Activated CD4-positive, alpha-beta T cell treated with anti-CD3 and anti-CD28 coated beads for 4 hours (primary cell): ENCODE results near the gene CCDC24.
A peak's percentile ranks its signal among the peaks of the same experiment; 100 is the strongest.

Source experiments
- DNase-seq, 2 donors: peaks; one replicate each; pipeline ENCODE4 v3.0.0-alpha.2; 2020

The CCDC24 gene

DNA sequence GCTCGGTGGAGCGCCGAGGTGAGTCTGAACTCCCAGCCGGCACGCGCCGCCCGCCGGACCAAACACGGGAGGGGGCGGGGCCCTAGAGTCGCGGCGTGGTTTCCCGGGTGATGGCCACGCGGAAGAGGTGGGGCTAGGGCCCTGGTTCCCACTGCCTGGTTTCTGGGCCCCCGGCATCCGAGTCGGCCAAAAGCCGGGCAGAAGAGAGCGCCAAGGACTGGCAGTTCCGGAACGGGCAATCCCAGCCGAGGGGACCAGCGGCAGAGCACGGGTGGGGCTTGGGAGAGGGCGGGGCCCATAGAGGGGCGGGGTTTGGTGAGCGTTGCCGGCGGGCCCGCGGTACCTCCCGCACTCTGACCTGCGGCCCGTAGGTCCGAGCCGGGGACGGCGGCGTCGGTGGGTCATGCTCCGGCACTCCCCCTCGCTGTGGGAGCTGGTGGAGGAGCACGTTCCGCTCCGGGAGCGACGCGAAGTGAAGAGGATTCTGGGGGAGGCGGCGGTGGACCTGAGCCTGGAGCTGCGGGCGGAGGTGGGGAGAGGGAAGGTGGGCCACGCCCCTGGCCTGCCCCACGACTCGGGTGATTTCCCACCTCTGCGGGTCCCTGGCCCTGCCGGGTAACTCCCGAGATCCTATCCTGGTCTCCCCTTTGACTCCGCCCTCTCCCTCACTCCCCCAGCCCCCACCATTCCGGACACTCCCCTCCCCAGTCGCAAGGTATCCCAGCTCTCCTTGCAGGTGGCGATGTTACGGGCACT, at the start of gene CCDC24:
Gene CCDC24 (plus strand): TSS at position 124 of the 756 bp plus-strand sequence. CDS start 280 bp downstream, at position 404.
- peak; percentile 67 to 70 for DNase-seq

GRCh38 chr1:43942411-43942810, 49.0 kb upstream of the CCDC24 start:
- DNase-seq, result no peak

DNA sequence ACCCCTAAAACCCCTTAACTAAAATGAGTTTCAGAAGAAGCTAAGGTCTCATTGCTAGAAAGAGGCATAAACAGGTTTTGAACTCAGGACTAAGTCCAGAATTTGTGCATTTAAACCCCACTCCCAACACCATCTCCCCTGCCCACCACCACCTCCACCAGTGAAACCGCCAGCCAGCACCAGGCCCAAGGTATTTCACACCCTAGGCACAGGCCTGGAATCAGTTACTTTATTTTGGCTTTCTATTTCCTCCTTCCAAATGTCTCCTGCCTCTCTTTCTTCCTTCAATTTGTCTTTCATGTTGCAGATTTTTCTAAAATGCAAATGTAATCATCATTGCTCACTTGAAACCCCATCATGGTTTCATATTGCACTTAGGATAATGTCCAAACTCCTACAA, 46.5 kb upstream of the CCDC24 start:
- no peak for DNase-seq

DNA sequence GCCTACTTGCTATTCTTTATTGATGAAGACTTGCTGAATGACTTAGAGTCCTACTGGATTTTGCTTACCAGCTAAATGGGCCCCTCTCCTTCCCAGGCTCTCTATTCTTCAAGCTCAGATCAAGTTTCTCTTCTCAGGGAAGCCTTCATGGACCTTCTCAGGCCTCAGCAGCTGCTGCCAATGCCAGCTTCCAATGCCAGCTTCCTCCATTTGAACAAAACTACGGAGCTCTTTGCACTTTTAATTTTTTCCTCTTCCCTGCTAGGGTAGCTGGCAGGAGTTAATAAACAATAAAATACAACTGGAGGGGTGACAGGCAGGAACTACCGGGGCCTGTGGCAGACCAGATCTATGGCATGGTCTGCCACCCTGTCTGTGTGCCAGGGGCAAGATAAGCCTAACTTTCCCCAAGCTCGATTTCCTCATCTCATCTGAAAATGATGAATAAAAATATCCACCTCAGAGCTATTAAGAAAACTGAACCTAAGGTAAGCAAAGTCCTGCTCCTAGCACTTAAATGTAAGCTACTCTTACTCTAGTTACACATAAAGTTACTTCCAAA, 45.6 kb upstream of the CCDC24 start:
- no peak for DNase-seq

DNA sequence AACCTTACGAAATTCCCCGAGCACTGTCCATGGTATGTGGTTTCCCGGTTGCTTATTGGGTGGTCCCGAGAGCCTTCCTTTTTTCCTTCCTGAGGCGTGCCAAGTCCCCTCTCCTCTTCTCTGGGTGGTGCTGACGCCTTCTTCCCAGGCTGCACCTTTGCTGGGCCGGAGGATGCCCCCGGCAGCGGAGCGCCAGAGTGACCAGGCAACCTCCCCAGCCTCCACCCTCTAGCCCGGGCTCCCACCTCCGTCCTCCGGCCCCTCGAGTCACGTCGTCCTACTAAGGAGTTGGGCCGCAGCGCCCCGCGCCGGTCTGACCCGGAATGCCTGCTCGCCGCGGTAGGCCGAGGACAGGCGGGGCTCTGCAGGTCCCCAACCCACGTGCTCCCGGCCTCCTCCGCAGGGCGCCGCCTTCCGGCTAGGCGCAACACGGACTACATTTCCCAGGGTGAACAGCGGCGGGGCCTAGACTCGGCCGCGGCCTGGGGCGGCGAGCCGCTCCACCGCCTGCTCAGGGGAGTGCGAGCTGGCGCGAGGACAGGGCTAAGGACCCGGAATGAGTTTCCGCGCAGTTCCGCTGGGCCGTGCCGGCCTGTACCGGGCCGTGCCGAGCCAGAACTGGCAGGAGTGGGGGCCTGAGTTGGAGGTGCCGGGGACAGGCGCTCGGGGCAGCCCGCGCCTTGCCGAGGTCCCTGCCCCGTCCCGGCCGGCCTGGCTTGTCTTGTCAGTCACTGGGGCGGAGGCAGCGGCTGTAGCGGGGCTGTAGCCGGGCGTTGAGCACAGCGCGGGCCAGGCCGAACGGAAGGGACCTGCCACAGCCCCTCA, 45.0 kb upstream of the CCDC24 start, which contains the start of gene IPO13:
Gene IPO13 (plus strand): TSS at position 715 of the 825 bp plus-strand sequence. CDS start 651 bp downstream, outside the sequence.
- peak; percentile 94 to 96 for DNase-seq

GRCh38 chr1:43947061-43947873, 44.1 kb upstream of the CCDC24 start:
- DNase-seq, result no peak

- no peak for DNase-seq
Observed at GRCh38 chr1:43947874-43948437, 43.4 kb upstream of the CCDC24 start.

DNA sequence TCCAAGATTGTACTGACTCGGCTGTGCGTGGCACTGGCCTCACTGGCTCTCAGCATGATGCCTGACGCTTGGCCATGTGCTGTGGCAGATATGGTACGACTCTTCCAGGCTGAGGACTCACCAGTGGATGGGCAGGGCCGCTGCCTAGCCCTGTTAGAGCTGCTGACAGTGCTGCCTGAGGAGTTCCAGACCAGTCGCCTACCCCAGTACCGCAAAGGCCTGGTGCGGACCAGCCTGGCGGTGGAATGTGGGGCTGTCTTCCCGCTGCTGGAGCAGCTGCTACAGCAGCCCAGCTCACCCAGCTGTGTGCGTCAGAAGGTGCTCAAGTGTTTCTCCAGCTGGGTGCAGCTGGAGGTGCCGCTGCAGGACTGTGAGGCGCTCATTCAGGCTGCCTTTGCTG, 41.7 kb upstream of the CCDC24 start:
- no peak for DNase-seq

DNA sequence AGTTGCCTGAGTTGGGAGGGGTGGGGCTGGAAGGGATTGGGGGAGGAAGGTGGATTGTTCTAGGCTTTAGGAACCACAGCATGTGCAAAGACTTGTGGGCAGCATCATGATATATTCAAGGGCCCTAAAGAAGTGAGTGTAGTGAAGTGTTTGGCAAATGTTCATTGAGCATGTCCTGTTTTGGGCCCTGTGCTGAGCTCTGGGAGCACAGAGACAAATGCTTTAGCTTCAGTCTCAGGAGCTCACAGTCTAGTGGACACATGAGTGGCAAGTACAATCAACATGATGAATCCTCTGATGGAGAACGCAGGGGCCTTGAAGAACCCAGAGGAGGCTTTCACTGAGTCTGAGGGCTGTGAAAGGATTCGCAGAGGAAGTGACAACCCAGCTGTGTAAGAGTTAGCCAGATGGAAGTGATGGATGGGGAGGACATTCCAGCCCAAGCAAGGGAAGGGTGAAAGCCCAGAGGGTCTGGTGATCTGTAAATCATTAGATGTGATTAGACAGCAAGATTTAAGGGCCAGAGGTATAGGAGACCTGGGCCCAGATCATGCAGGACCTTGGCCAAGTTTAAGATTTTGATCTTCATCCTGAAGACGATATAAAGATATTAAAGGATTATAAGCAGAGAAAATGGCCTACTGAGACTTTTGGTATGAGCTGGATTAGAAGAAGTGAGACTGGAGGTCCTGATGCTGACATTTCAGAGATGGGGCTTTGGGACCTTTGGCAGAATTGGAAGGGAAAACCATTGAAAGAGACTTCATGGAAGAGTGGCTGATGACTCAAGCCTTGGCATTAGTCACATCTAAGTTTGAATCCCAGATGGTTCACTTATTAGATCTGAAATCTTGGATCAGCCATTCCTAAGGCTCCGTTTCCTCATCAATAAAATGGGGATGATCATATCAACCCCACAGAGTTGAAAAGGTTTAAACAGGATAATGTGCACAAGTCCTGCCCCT, 40.1 kb upstream of the CCDC24 start:
- DNase-seq, result no peak

DNA sequence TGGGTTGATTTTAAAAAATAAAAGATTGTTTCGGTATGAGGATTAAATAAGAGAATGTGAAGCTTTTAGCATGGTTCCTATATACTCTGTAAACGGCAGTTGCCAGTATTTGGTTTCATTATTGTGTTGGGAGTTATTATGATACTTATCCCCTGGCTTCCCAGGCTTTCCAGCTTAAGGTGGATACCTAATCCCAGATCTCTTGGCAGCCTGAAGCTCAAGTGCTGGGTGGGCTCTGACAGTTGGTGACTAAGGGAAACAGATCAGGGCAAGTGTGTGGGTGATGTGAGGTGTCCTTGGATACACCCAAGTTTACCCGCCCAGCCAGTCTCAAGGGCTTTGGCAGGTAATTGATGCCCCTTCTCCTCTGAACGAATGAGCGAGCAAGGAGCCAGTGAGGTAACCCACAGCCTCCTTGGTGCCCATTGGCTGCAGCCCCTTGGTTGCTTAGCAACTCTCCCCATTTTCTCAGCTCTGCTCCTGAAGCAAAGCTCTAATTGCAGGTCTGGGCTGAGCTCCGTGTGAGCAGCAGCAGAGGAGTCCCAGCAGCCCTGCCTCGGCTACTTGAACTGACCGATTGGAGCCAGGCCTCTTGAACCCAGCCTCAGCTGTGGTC, 38.6 kb upstream of the CCDC24 start:
- no peak for DNase-seq

DNA sequence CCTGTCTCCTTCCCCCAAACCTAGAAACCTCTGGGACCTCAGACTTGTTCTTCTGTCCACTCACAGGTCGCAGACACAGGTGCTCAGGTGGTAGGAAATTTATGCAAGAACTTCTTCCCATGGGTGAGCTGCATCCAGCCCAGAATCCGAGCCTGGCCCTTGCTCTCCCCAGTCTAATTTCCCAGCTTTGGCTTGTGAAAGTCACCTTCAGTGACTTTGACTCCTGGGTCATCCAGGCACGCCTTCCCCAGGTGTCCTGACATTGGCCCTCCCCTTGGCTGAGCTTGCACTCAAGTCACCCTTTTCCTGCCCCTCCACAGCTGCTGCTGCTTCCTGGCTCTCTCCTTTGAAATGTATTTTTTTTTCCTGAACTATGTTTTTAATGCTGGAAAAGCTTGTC, 38.0 kb upstream of the CCDC24 start:
- no peak for DNase-seq

- no peak for DNase-seq
Observed at GRCh38 chr1:43954036-43954435, 37.4 kb upstream of the CCDC24 start.

GRCh38 chr1:43956234-43956633, 35.2 kb upstream of the CCDC24 start:
- no peak for DNase-seq

DNA sequence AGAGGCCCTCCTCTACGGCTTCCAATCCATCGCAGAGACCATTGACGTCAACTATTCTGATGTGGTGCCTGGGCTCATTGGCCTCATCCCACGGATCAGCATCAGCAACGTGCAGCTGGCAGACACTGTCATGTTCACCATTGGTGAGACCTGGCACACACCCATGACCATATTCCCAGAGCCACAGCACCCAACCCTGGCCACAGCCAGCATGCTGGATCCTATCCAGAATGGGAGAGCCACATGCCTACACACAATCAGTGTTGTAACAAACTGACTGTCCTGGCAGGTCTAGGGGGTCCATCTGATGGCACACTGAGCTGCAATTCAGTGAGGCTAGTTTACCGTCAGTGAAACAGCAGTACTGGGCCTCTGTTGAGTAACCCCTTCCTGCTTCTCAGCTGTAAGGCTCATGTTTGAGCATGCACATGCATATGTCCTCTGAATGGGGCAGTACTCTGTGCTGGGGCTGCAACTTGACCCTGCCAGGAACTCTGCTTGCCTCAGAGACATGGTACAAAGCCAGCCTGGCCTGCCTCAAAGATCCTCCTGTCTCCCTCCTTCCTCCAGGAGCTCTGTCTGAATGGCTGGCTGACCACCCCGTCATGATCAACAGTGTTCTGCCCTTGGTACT, 33.9 kb upstream of the CCDC24 start:
- no peak for DNase-seq

DNA sequence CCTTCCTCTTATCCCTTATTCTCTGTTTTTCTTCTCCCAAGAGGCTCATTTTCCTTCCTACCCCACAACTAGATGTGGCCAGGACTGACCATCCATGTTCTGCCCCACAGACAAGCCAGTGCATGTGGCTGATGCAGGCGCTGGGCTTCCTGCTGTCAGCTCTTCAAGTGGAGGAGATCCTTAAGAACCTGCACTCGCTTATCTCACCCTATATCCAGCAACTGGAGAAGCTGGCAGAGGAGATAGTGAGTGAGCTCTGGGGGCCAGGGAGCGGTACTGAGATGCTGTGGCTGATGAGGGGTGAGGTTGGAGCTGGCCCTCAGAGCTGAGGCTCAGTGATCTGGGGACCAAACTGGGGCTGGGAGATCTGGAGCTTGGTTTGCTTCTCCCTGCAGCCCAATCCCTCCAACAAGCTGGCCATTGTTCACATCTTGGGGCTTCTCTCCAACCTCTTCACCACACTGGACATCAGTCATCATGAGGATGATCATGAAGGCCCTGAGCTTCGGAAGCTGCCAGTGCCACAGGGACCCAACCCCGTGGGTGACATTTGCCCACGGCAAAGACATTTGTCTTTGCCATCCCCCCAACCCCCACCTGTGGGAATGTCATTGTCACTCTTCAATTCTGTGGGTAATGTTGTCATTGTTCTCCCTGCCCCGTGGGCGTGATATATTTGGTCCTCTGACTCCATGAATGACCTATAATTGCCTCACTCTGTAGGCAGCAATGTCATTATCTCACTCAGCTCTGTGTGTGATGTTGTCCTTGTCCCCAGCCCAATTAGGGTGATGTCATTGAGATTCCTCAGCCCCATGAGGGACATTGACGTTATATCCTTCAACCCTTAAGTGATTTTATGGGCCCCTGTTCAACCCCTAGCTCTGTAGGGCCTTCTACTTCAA, 32.8 kb upstream of the CCDC24 start:
- DNase-seq, result no peak

GRCh38 chr1:43960798-43961197, 30.6 kb upstream of the CCDC24 start:
- no peak for DNase-seq

DNA sequence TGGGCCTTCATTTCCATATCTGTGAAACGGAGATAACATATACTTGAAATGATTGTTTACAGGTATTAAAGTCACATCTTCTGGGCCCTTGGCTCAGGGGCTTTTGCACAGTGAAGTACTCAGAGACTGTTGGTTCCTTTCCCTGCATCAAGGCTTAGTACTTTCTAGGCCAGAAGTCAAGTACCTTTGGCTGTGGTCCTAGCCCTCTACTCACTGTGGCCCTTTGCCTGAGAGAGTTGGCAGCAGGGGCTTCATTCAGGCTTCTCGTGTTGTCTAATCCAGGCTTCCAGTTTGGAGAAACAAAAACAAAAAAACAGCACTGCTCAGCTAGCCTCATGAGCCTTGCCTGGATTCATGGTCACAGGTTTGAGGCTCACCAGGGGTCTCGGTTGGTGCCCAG, 29.7 kb upstream of the CCDC24 start:
- no peak for DNase-seq

DNA sequence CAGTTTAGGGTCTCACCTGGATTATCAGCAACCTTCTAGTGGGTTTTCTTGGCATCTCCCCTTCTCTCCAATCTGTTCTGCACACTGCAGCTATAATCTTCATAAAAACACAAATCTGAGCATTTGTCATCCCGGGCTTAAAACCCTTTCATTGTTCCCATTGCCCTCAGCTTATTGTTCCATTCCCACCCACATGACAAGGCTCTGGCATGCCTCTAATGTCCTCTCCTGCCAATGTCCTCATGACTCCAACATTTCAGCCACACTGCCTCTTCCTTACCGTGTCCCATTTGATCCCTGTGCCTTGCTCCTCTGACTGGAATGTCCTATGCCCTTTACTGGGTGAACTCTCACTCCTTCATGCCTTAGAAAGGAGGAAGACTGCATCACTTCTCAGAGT, 29.1 kb upstream of the CCDC24 start:
- no peak for DNase-seq

- no peak for DNase-seq
Observed at GRCh38 chr1:43963006-43963405, 28.4 kb upstream of the CCDC24 start.
